B cell (primary cell): ENCODE data around the gene NCEH1. TPM values are rescaled to one million over a fixed set of nuclear protein-coding genes. Genes with fewer than 3 reads are reported as not detected.
A peak's percentile ranks its signal among the peaks of the same experiment; 100 is the strongest.

Source experiments
- ATAC-seq: fragments of 200-7000 bp; cut with Tn5 transposase; one replicate; pipeline ENCODE4 v1.10.0; 2021; ENCODE audit warnings: low read depth, mild to moderate bottlenecking, moderate number of reproducible peaks, moderate library complexity
- CTCF ChIA-PET: fragments of 350-600 bp; sonication (Branson Sonifier 250); formaldehyde crosslinking; loops from one replicate; lab custom pipeline; 2021; ENCODE audit warnings: antibody characterized with exemption, inconsistent platforms; lab: Charles Lee
- POLR2A ChIA-PET: fragments of 350-600 bp; sonication (Branson Sonifier 250); formaldehyde crosslinking; loops from one replicate; lab custom pipeline; 2021; ENCODE audit warnings: antibody characterized with exemption; lab: Charles Lee
- DNase-seq: peaks from one replicate; pipeline ENCODE4 v3.0.0; 2013
- H2AFZ ChIP-seq: 2 replicates; pipeline ENCODE4 v1.6.1; 2012; ENCODE audit warnings: mild to moderate bottlenecking, low read depth, low read length; ENCODE audit not compliant: insufficient read depth, poor library complexity, severe bottlenecking
- H3K27ac ChIP-seq, 2 donors: 1 replicate in 1 of 2; 2 replicates in 1 of 2; pipeline ENCODE4 v1.5.1; 2012 to 2013; ENCODE audit warnings: low read length in 2 of 2, mild to moderate bottlenecking in 2 of 2, moderate library complexity in 1 of 2
- H3K27me3 ChIP-seq, 4 experiments: fragments of 200-600 bp in 1 of 4; sonication (generic) in 1 of 4; replicated peaks in 1 of 4; 1 replicate in 2 of 4; 2 replicates in 2 of 4; pipeline versions ENCODE4 v1.6.1 to v1.7.0; 2013 to 2016; ENCODE audit warnings: low read length in 3 of 4, mild to moderate bottlenecking in 2 of 4, mixed read lengths in 1 of 4, moderate library complexity in 1 of 4; ENCODE audit not compliant: insufficient read depth in 4 of 4, control insufficient read depth in 3 of 4; ENCODE audit errors: control extremely low read depth in 1 of 4
- H3K36me3 ChIP-seq, 2 experiments: replicated peaks in 1 of 2; 1 replicate in 1 of 2; 2 replicates in 1 of 2; pipeline versions ENCODE4 v1.6.1 to v1.7.1; 2013; ENCODE audit warnings: low read length in 1 of 2; ENCODE audit not compliant: insufficient read depth in 2 of 2, control insufficient read depth in 1 of 2; ENCODE audit errors: control extremely low read depth in 1 of 2, extremely low read depth in 1 of 2
- H3K4me1 ChIP-seq, 2 donors: fragments of 200-600 bp in 1 of 2; sonication (generic) in 1 of 2; 1 replicate in 1 of 2; 2 replicates in 1 of 2; pipeline versions ENCODE4 v1.5.1 to v1.6.1; 2013 to 2017; ENCODE audit warnings: low read length in 2 of 2; ENCODE audit not compliant: control insufficient read depth in 2 of 2, insufficient read depth in 2 of 2
- H3K4me2 ChIP-seq: replicated peaks from 2 replicates; pipeline ENCODE3; 2012; ENCODE audit warnings: mild to moderate bottlenecking, low read depth, low read length; ENCODE audit not compliant: poor library complexity, severe bottlenecking
- H3K4me3 ChIP-seq, 5 experiments: fragments of 200-600 bp in 1 of 5; sonication (generic) in 1 of 5; 1 replicate in 3 of 5; 2 replicates in 2 of 5; pipeline versions ENCODE4 v1.5.1 to v1.7.0; 2011 to 2016; ENCODE audit warnings: low read length in 4 of 5, mild to moderate bottlenecking in 4 of 5, low read depth in 2 of 5, control low read depth in 1 of 5, moderate library complexity in 1 of 5; ENCODE audit not compliant: insufficient read depth in 1 of 5; ENCODE audit errors: control extremely low read depth in 1 of 5, extremely low read depth in 1 of 5
- H3K79me2 ChIP-seq: fragments of 200-600 bp; sonication (generic); one replicate; pipeline ENCODE4 v1.6.0; 2016; ENCODE audit warnings: low read length; ENCODE audit not compliant: control insufficient read depth, insufficient read depth
- H3K9ac ChIP-seq: fragments of 200-600 bp; sonication (generic); 2 replicates; pipeline ENCODE4 v1.6.1; 2017; ENCODE audit warnings: mild to moderate bottlenecking, low read length, moderate library complexity
- H3K9me3 ChIP-seq, 3 donors: one replicate each; pipeline versions ENCODE4 v1.6.1 to v1.7.1; 2013; ENCODE audit warnings: low read length in 2 of 3; ENCODE audit not compliant: control insufficient read depth in 2 of 3, insufficient read depth in 1 of 3; ENCODE audit errors: control extremely low read depth in 1 of 3
- H4K20me1 ChIP-seq: 2 replicates; pipeline ENCODE4 v1.6.0; 2012; ENCODE audit warnings: mild to moderate bottlenecking, low read length; ENCODE audit not compliant: insufficient read depth, control insufficient read depth, poor library complexity, severe bottlenecking
- H3K27ac Mint-ChIP-seq: one replicate; pipeline ENCODE4 v1.8.0; 2021; ENCODE audit warnings: mixed read lengths
- H3K27me3 Mint-ChIP-seq: one replicate; pipeline ENCODE4 v1.8.0; 2021; ENCODE audit warnings: mixed read lengths
- H3K4me1 Mint-ChIP-seq: one replicate; pipeline ENCODE4 v1.8.0; 2021; ENCODE audit warnings: mixed read lengths
- H3K4me3 Mint-ChIP-seq: one replicate; pipeline ENCODE4 v1.8.0; 2021; ENCODE audit warnings: mixed read lengths
- H3K9me3 Mint-ChIP-seq: one replicate; pipeline ENCODE4 v1.8.0; 2022; ENCODE audit warnings: mixed read lengths; ENCODE audit not compliant: insufficient read depth
- CTCF ChIP-seq: fragments of 200-600 bp; IDR thresholded peaks from one replicate; pipeline ENCODE4 v1.8.0; 2022; ENCODE audit warnings: antibody characterized with exemption, mild to moderate bottlenecking
- EZH2 ChIP-seq: IDR thresholded peaks from 2 replicates; pipeline ENCODE4 v1.6.1; 2012; ENCODE audit warnings: borderline replicate concordance, low read depth, mild to moderate bottlenecking, moderate library complexity, low read length; ENCODE audit not compliant: insufficient read depth, poor library complexity, severe bottlenecking
- WGBS: methylation state at CpG from one replicate; pipeline ENCODE4 v1.1.5; 2013; ENCODE audit warnings: missing lambda C conversion rate; ENCODE audit not compliant: insufficient coverage; 5-methylcytosine and 5-hydroxymethylcytosine counted together
- intact Hi-C: fragments of 100-400 bp; cut with micrococcal nuclease; formaldehyde crosslinking; loops from one replicate; pipeline ENCODE4 v1.10.0; 2022
- polyA plus RNA-seq: library from polyadenylated mRNA; depleted of rRNA; stranded (reverse); fragments of >200 nt; gene quantifications from 2 replicates; pipeline ENCODE4 v1.2.3, GENCODE V29; 2012
- total RNA-seq, 2 donors: library from RNA; stranded (reverse); fragments of 120-200 nt in 1 of 2; gene quantifications; 1 replicate in 1 of 2; 2 replicates in 1 of 2; pipeline versions ENCODE4 v1.2.3 to v1.2.4, GENCODE V29; 2013 to 2022

The NCEH1 gene
- total and polyA plus RNA-seq, 2 donors (not counting 1 experiment from before 2014, with no cell fraction given): 3.4 to 8.6 TPM

GRCh38 chr3:172713316-172713715 is 2.4 kb upstream of the NCEH1 start:
- no peak overlapping the region for H3K27ac Mint-ChIP-seq
- no peak overlapping the region for H3K4me2 ChIP-seq
- POLR2A ChIA-PET: no interaction called here
- no peaks in the 10 kb centered on the region for H3K9me3 ChIP-seq
- H3K4me3 ChIP-seq: no peak overlapping the region
- ATAC-seq (no peak), DNase-seq (no peak)
- no peak overlapping the region for H2AFZ ChIP-seq
- no peaks in the 10 kb centered on the region for H4K20me1 ChIP-seq
- peaks cover 5% of the 10 kb centered on the region for H3K27me3 Mint-ChIP-seq
- WGBS: no CpG with 5 or more reads among the region's 3 CpGs
- TF ChIP-seq EZH2 (no peak), CTCF (no peak)
- no peak overlapping the region for H3K9ac ChIP-seq
- peaks cover 18 to 23% of the 10 kb centered on the region in 2 donors for H3K4me1 ChIP-seq
- peaks cover 27% of the 10 kb centered on the region for H3K4me1 Mint-ChIP-seq
- CTCF ChIA-PET: interaction anchor here (0.7 to 1.5 kb wide), 2 partner anchors 9 to 787 kb away, joined by 3 read pairs; no protein-coding TSS in a partner anchor
- no peak overlapping the region for H3K27ac ChIP-seq
- no peaks in the 10 kb centered on the region for H3K79me2 ChIP-seq
- intact Hi-C loops: no loop called here
- no peak overlapping the region for H3K4me3 Mint-ChIP-seq
- no peaks in the 10 kb centered on the region for H3K9me3 Mint-ChIP-seq
- no peaks in the 10 kb centered on the region for H3K36me3 ChIP-seq
- H3K27me3 ChIP-seq: peaks cover 0 to 9% (median 0%) of the 10 kb centered on the region in 4 experiments

DNA sequence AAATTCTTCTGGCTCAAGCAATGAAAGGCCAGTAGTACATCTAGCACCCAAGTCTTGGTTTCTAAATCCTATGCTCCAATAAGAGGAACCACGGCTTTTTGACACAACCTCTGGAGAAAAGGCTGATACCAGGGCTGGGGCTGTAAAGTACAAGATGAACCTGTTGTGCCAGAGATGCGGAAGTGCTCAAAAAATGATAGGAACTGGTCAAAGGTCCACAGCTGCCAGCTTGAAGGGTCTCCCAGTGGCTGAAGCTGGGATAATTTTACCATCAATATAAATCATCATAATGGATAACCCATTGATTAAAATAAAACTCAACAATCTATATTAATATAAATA is 558 bp upstream of the NCEH1 start:
- peak overlapping the region; percentile 86 to 98 (median 94) for H3K4me3 ChIP-seq
- peaks cover 17 to 23% of the 10 kb centered on the region in 2 donors for H3K4me1 ChIP-seq
- H4K20me1 ChIP-seq: no peaks in the 10 kb centered on the region
- no peaks in the 10 kb centered on the region for H3K36me3 ChIP-seq
- H3K9ac ChIP-seq: peak overlapping the region; percentile 80
- ChIA-PET POLR2A (interaction anchor here (1.6 kb wide), 1 partner anchor 39 kb away, joined by 8 read pairs; the partner anchor contains the start of gene ECT2), CTCF (interaction anchor here (1.1 to 2.1 kb wide), 9 partner anchors 25 to 235 kb away, joined by 3 to 17 read pairs (median 4); partner anchors contain the start of gene ECT2)
- intact Hi-C loops: loop anchor here (1.0 to 2.0 kb wide), 3 partner anchors 37 to 221 kb away; partner anchors contain the start of gene ECT2
- peak overlapping the region; percentile 82 for H3K4me2 ChIP-seq
- DNase-seq (no peak), ATAC-seq (no peak)
- 13% methylated on average over 1 of the region's 2 CpGs for WGBS
- H3K9me3 Mint-ChIP-seq: no peaks in the 10 kb centered on the region
- peak overlapping the region; percentile 84 for H2AFZ ChIP-seq
- peak overlapping the region; percentile 28 to 38 for H3K27ac ChIP-seq
- no peaks in the 10 kb centered on the region for H3K79me2 ChIP-seq
- peak overlapping the region; percentile 98 for H3K4me3 Mint-ChIP-seq
- no peaks in the 10 kb centered on the region for H3K27me3 Mint-ChIP-seq
- peak overlapping the region; percentile 89 for H3K27ac Mint-ChIP-seq
- no peaks in the 10 kb centered on the region for H3K9me3 ChIP-seq
- H3K4me1 Mint-ChIP-seq: peaks cover 30% of the 10 kb centered on the region
- TF ChIP-seq EZH2 (no peak), CTCF (no peak)
- peaks cover 0 to 4% (median 0%) of the 10 kb centered on the region in 4 experiments for H3K27me3 ChIP-seq
